Measurements from ENCODE around the gene VOPP1.

Gene VOPP1

GRCh38 chr7:55427342-55427741, 145.0 kb downstream of the VOPP1 start:
- H3K4me3 ChIP-seq (ENCODE audit: low read depth, low read length), result no peak overlapping the region
- no peak for DNase-seq (ENCODE audit: low read depth)
- TF ChIP-seq MAX (IDR thresholded peaks at IDR 0.05; ENCODE audit: low read depth, low read length) (no peak), CTCF (IDR thresholded peaks at IDR 0.05; ENCODE audit: low read depth, low read length) (no peak), MYC (IDR thresholded peaks at IDR 0.05; ENCODE audit: low read depth, low read length) (no peak), POLR2A (IDR thresholded peaks at IDR 0.05; ENCODE audit: extremely low read depth, insufficient read length) (no peak)

- DNase-seq (ENCODE audit: low read depth), result no peak
- TF ChIP-seq MYC (IDR thresholded peaks at IDR 0.05; ENCODE audit: low read depth, low read length), result no peak
- TF ChIP-seq CTCF (IDR thresholded peaks at IDR 0.05; ENCODE audit: low read depth, low read length), result no peak
- no peak for TF ChIP-seq MAX (IDR thresholded peaks at IDR 0.05; ENCODE audit: low read depth, low read length)
- TF ChIP-seq POLR2A (IDR thresholded peaks at IDR 0.05; ENCODE audit: extremely low read depth, insufficient read length), result no peak
- no peak overlapping the region for H3K4me3 ChIP-seq (ENCODE audit: low read depth, low read length)
Observed at GRCh38 chr7:55426676-55427075, 145.6 kb downstream of the VOPP1 start.

GRCh38 chr7:55425141-55425752, 147.1 kb downstream of the VOPP1 start:
- no peak for TF ChIP-seq POLR2A (IDR thresholded peaks at IDR 0.05; ENCODE audit: extremely low read depth, insufficient read length)
- no peak for TF ChIP-seq CTCF (IDR thresholded peaks at IDR 0.05; ENCODE audit: low read depth, low read length)
- no peak for TF ChIP-seq MYC (IDR thresholded peaks at IDR 0.05; ENCODE audit: low read depth, low read length)
- no peak for TF ChIP-seq MAX (IDR thresholded peaks at IDR 0.05; ENCODE audit: low read depth, low read length)
- peak; percentile 49 for DNase-seq (ENCODE audit: low read depth)
- no peak overlapping the region for H3K4me3 ChIP-seq (ENCODE audit: low read depth, low read length)

GRCh38 chr7:55423891-55424290, 148.4 kb downstream of the VOPP1 start:
- TF ChIP-seq CTCF (IDR thresholded peaks at IDR 0.05; ENCODE audit: low read depth, low read length) (no peak), POLR2A (IDR thresholded peaks at IDR 0.05; ENCODE audit: extremely low read depth, insufficient read length) (no peak), MYC (IDR thresholded peaks at IDR 0.05; ENCODE audit: low read depth, low read length) (no peak), MAX (IDR thresholded peaks at IDR 0.05; ENCODE audit: low read depth, low read length) (no peak)
- no peak overlapping the region for H3K4me3 ChIP-seq (ENCODE audit: low read depth, low read length)
- no peak for DNase-seq (ENCODE audit: low read depth)

GRCh38 chr7:55423277-55423711, 149.0 kb downstream of the VOPP1 start:
- no peak for DNase-seq (ENCODE audit: low read depth)
- TF ChIP-seq MAX (IDR thresholded peaks at IDR 0.05; ENCODE audit: low read depth, low read length) (no peak), MYC (IDR thresholded peaks at IDR 0.05; ENCODE audit: low read depth, low read length) (no peak), POLR2A (IDR thresholded peaks at IDR 0.05; ENCODE audit: extremely low read depth, insufficient read length) (no peak), CTCF (IDR thresholded peaks at IDR 0.05; ENCODE audit: low read depth, low read length) (no peak)
- no peak overlapping the region for H3K4me3 ChIP-seq (ENCODE audit: low read depth, low read length)

All from NB4 (cell line).